Activated T-cell treated with anti-CD3 and anti-CD28 coated beads, Interleukin-2, amount 50 U/mL, for 24 hours (primary cell): ENCODE data around the gene ANXA8.

Experiments used
- DNase-seq: peaks from one replicate; pipeline ENCODE4 v3.0.0-alpha.2; 2020
- H3K27ac Mint-ChIP-seq: 2 replicates; pipeline ENCODE4 v1.8.0; 2020; ENCODE audit warnings: mild to moderate bottlenecking, mixed read lengths
- H3K27me3 Mint-ChIP-seq: 2 replicates; pipeline ENCODE4 v1.8.0; 2020; ENCODE audit warnings: mixed read lengths
- H3K36me3 Mint-ChIP-seq: 2 replicates; pipeline ENCODE4 v1.8.0; 2020; ENCODE audit warnings: low read depth, mixed read lengths
- H3K4me1 Mint-ChIP-seq: 2 replicates; pipeline ENCODE4 v1.8.0; 2020; ENCODE audit warnings: low read depth, mixed read lengths
- H3K4me3 Mint-ChIP-seq: 2 replicates; pipeline ENCODE4 v1.8.0; 2020; ENCODE audit warnings: mild to moderate bottlenecking, moderate library complexity, mixed read lengths
- H3K9me3 Mint-ChIP-seq: 2 replicates; pipeline ENCODE4 v1.8.0; 2020; ENCODE audit warnings: mixed read lengths

ANXA8 gene

GRCh38 chr10:47444047-47444446 is 39.9 kb downstream of the ANXA8 start:
- no peak for DNase-seq
- Mint-ChIP-seq H3K9me3 (peaks cover 12% of the 10 kb centered on the region), H3K27ac (no peak overlapping the region), H3K27me3 (peaks cover 33% of the 10 kb centered on the region), H3K36me3 (no peaks in the 10 kb centered on the region), H3K4me3 (no peak overlapping the region), H3K4me1 (peaks cover 11% of the 10 kb centered on the region)

DNA sequence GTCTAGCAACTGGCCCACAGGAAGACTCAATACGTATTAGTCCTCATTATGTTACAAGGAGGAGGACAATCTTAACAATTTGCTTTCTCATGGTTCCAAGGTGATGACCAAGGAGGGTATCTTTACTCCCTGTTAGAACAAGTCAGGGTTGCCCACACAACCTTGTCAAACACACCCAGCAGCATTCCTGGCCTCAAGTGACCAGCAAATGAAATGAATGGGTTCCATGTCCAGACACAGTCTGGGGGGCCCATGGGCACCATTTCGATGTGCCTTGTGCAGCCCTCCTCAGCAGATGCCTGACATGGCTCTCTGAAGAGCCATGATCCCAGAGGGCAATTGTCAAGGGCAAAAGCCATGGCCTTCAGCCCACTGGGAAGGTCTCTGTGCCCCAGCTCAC is 40.8 kb downstream of the ANXA8 start:
- Mint-ChIP-seq H3K4me1 (peaks cover 1% of the 10 kb centered on the region), H3K4me3 (no peak overlapping the region)

DNA sequence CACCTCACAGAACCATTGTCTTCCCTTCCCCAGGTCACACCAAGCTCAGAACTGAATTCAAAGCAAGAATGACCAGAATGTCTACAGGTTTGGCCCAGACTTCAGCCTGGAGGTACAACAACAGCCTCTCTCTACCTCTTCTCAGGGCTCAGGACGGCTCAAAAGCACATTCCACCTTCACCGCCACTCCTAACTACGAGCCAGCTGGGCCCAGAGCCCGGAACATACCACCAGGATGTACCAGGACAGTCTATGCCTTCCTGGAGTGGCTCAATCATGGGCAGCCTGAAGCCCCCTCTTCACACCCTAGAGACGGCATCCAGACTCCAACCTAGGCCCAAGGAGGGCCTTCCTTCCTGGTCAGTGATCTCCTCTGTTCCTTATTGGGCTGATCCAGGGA is 41.6 kb downstream of the ANXA8 start:
- Mint-ChIP-seq H3K27me3 (peaks cover 31% of the 10 kb centered on the region), H3K27ac (no peak overlapping the region), H3K4me3 (no peak overlapping the region), H3K9me3 (peaks cover 14% of the 10 kb centered on the region), H3K4me1 (no peaks in the 10 kb centered on the region), H3K36me3 (no peaks in the 10 kb centered on the region)
- no peak for DNase-seq

More for the DNA sequence above, 40.8 kb downstream of the ANXA8 start:
- no peak for DNase-seq
- Mint-ChIP-seq H3K27me3 (peaks cover 33% of the 10 kb centered on the region), H3K27ac (no peak overlapping the region), H3K9me3 (peaks cover 12% of the 10 kb centered on the region), H3K36me3 (no peaks in the 10 kb centered on the region)

DNA sequence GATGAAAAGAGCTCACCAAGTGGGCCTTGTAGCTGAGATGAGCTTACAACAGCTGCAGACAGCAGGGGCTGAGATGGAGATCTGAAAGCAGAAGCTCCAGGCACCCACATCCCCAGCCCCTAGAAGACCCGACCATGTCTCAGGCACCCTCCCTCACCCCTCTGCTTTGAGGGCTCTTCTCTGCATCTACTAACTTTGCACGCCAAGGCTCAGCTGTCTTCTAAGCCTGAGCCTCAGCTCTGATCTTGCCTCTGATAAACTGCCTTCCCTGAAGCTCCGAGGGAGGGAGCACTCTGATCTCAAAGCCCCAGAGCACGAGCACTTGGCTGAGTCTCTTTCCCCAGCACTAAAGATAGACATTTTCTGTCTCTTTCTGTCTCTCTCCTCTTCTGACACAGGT is 42.0 kb downstream of the ANXA8 start:
- H3K27me3 Mint-ChIP-seq: peaks cover 33% of the 10 kb centered on the region
- no peaks in the 10 kb centered on the region for H3K36me3 Mint-ChIP-seq
- no peaks in the 10 kb centered on the region for H3K4me1 Mint-ChIP-seq
- DNase-seq: no peak
- no peak overlapping the region for H3K27ac Mint-ChIP-seq
- peaks cover 14% of the 10 kb centered on the region for H3K9me3 Mint-ChIP-seq
- H3K4me3 Mint-ChIP-seq: no peak overlapping the region

- H3K4me1 Mint-ChIP-seq: no peaks in the 10 kb centered on the region
- peaks cover 5% of the 10 kb centered on the region for H3K9me3 Mint-ChIP-seq
- H3K27me3 Mint-ChIP-seq: peaks cover 37% of the 10 kb centered on the region
- DNase-seq: no peak
- no peaks in the 10 kb centered on the region for H3K36me3 Mint-ChIP-seq
- H3K27ac Mint-ChIP-seq: no peak overlapping the region
- no peak overlapping the region for H3K4me3 Mint-ChIP-seq
Observed at GRCh38 chr10:47440207-47440606, 43.7 kb downstream of the ANXA8 start.

DNA sequence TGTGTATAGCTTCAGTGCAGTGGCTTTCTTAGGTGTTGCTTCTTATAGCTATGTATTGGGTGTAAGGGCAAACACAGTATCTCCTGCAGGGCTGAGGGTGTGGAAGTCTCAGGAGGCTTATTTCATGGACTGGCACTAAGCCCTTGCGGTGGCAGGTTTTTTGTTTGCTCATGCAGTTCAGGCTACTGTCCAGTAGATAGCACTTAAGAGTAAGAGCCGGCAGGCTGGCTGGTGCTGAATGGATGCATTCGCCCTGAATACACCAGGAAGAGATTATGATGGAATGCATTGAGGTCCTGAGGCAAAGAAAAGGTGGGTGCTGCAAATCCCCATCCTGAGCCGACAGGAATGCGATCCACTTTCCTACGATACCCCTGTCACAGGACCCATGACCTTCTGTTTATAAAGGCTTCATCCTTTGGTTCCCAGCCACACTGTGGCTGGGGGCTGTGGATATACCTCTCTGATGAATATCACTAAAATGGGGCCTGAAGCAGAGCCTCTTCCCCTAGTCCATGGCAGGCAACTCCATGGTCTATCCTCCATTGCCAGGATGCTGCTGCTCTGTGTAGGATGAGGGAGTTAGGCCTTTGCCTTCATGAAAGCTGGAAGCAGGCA is 44.9 kb downstream of the ANXA8 start:
- peaks cover 5% of the 10 kb centered on the region for H3K9me3 Mint-ChIP-seq
- no peak overlapping the region for H3K4me3 Mint-ChIP-seq
- DNase-seq: no peak
- H3K27me3 Mint-ChIP-seq: peaks cover 47% of the 10 kb centered on the region
- H3K36me3 Mint-ChIP-seq: no peaks in the 10 kb centered on the region
- no peak overlapping the region for H3K27ac Mint-ChIP-seq
- H3K4me1 Mint-ChIP-seq: no peaks in the 10 kb centered on the region

GRCh38 chr10:47435081-47435480 is 48.8 kb downstream of the ANXA8 start:
- H3K27me3 Mint-ChIP-seq: peaks cover 44% of the 10 kb centered on the region

GRCh38 chr10:47425813-47426419 is 58.0 kb downstream of the ANXA8 start:
- no peaks in the 10 kb centered on the region for H3K36me3 Mint-ChIP-seq
- no peak for DNase-seq
- H3K27ac Mint-ChIP-seq: no peak overlapping the region
- peaks cover 2% of the 10 kb centered on the region for H3K9me3 Mint-ChIP-seq
- no peaks in the 10 kb centered on the region for H3K4me1 Mint-ChIP-seq
- peaks cover 7% of the 10 kb centered on the region for H3K27me3 Mint-ChIP-seq
- no peak overlapping the region for H3K4me3 Mint-ChIP-seq

More at GRCh38 chr10:47435081-47435480, 48.8 kb downstream of the ANXA8 start:
- Mint-ChIP-seq H3K4me1 (no peaks in the 10 kb centered on the region), H3K27ac (no peak overlapping the region), H3K9me3 (peaks cover 5% of the 10 kb centered on the region), H3K36me3 (no peaks in the 10 kb centered on the region), H3K4me3 (no peak overlapping the region)
- DNase-seq: no peak

- Mint-ChIP-seq H3K9me3 (no peaks in the 10 kb centered on the region), H3K36me3 (no peaks in the 10 kb centered on the region), H3K4me1 (no peaks in the 10 kb centered on the region), H3K27ac (no peak overlapping the region), H3K4me3 (no peak overlapping the region), H3K27me3 (no peaks in the 10 kb centered on the region)
- no peak for DNase-seq
Observed at GRCh38 chr10:47424231-47424630, 59.7 kb downstream of the ANXA8 start.

DNA sequence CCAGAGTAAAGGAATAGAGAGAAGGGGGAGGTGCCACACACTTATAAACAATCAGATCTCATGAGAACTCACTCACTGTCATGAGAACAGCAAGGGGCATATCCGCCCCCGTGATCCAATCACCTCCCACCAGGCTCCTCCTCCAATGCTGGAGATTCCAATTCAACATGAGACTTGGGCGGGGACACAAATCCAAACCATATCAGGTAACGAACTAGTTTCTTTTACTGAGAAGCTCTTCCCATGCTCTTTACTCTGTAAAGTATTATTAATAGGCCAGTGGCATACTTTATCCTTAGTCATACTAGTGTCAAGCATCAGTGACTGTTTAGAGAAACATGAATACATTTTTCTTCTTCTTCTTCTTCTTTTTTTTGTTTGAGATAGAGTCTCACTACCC is 60.4 kb downstream of the ANXA8 start:
- no peak for DNase-seq
- H3K36me3 Mint-ChIP-seq: no peaks in the 10 kb centered on the region
- H3K27me3 Mint-ChIP-seq: peaks cover 2% of the 10 kb centered on the region
- H3K27ac Mint-ChIP-seq: no peak overlapping the region
- no peak overlapping the region for H3K4me3 Mint-ChIP-seq
- H3K9me3 Mint-ChIP-seq: no peaks in the 10 kb centered on the region
- no peaks in the 10 kb centered on the region for H3K4me1 Mint-ChIP-seq

DNA sequence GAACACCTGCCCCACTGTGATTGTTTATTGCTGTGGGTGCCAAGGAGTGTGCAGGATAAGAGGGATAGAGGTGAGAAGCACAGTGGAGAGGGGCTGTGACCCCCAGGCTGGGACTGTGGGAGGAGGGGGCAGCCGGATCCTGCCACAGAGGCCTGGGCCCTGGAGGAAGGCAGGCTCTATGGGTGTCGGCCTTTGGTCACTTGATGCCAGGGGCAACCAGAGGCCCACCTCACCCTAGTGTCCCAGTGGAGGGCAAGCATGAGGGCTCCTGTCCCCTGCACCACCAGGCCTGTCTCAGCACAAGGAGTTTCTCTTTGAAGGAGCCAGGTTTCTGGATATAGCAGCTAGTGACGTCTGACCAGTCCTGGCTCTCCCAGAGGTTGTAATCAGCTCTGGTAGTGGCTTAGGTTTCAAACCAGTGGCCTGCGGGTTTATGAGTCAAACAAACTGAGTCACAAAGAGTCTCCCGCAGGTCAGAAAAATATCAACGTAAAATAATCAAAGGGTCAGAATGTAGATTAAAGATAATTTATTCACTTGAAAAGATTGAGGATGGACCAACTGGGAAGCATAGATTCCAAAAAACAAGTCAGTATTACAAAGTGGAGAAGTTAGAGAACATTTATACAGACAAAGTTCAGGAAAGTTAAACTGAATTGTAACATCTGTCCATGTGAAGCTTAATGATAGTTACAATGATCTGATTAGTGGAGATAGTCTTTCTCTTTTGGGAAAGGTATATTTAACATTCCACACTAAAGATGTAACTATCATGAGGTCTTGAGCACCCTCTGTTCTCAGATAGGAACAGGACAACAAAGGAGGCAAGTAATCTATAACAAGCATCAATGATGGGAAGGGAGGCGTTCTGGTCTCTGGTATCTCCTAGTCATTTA is 62.6 kb downstream of the ANXA8 start:
- H3K9me3 Mint-ChIP-seq: no peaks in the 10 kb centered on the region
- H3K27me3 Mint-ChIP-seq: peaks cover 2% of the 10 kb centered on the region
- H3K36me3 Mint-ChIP-seq: no peaks in the 10 kb centered on the region
- no peaks in the 10 kb centered on the region for H3K4me1 Mint-ChIP-seq
- no peak overlapping the region for H3K27ac Mint-ChIP-seq
- no peak for DNase-seq
- no peak overlapping the region for H3K4me3 Mint-ChIP-seq

DNA sequence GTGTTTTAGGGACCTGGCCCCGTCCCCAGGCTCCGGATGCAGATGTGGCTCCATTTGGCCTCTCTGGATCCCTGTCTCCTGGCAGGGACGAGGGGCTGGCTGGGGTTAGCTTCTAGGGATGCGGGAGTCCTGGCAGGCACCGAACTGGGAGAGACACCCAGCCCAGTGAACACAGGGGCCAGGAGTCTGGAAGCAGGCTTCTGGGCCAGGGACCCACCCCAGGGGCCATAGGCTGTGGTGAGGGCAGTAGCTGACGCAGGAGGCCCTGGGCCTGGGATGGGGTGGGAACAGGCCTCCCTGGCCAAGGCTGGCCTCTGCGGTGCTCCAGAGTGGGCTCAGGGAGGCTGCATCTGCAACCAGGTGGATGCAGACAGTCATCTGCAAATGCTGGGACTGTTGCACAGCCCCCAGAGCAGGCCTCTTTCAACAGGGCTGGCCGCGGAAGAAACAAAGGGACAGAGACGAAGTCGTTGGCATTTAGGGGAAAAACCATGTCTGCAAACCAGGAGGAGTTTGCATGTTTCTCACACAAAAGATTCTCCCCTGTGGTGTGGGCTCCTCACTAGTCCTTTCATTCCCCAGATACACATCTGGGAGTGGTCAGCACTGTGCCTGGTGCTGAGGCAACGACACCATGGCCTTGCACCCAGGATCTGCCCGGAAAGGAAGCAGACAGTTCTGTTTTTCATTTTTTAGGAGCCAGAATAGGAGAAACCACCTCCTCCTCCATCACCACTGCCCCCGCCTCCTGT is 63.4 kb downstream of the ANXA8 start:
- peaks cover 2% of the 10 kb centered on the region for H3K27me3 Mint-ChIP-seq
- no peak overlapping the region for H3K27ac Mint-ChIP-seq
- no peak overlapping the region for H3K4me3 Mint-ChIP-seq
- no peaks in the 10 kb centered on the region for H3K36me3 Mint-ChIP-seq
- no peaks in the 10 kb centered on the region for H3K4me1 Mint-ChIP-seq
- no peaks in the 10 kb centered on the region for H3K9me3 Mint-ChIP-seq
- no peak for DNase-seq

DNA sequence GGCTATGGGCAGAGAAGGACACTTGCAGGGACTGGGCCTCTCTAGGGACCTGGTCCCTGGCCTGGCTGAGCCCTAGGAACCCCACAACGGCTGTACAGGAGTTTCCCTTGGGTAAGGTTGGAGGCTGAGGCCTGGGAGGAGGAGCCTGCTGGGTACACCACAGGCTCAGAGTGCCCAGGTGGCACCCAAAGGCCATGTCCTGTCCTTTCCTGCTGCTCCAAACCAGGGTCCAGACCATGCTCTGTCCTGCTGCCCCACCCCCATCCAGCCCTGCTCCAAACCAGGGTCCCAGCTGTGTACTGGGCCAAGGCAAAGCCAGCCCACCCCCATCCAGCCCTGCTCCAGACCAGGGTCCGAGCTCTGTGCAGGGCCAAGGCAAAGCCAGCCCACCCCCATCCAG is 64.5 kb downstream of the ANXA8 start:
- Mint-ChIP-seq H3K27ac (no peak overlapping the region), H3K36me3 (no peaks in the 10 kb centered on the region), H3K4me1 (no peaks in the 10 kb centered on the region), H3K9me3 (no peaks in the 10 kb centered on the region), H3K27me3 (peaks cover 2% of the 10 kb centered on the region), H3K4me3 (no peak overlapping the region)
- DNase-seq: no peak

GRCh38 chr10:47418966-47419365 is 64.9 kb downstream of the ANXA8 start:
- Mint-ChIP-seq H3K4me1 (no peaks in the 10 kb centered on the region), H3K36me3 (no peaks in the 10 kb centered on the region)

More at GRCh38 chr10:47418966-47419365, 64.9 kb downstream of the ANXA8 start:
- peaks cover 2% of the 10 kb centered on the region for H3K27me3 Mint-ChIP-seq
- H3K27ac Mint-ChIP-seq: no peak overlapping the region
- DNase-seq: no peak
- H3K9me3 Mint-ChIP-seq: no peaks in the 10 kb centered on the region
- no peak overlapping the region for H3K4me3 Mint-ChIP-seq
